Activated CD4-positive, CD25-positive, alpha-beta regulatory T cell treated with anti-CD3 and anti-CD28 coated beads, Interleukin-2, amount 50 U/mL, for 72 hours (primary cell): ENCODE results near the gene GEMIN4.
"Not testable (repeated sequence)": the region's sequence is repeated elsewhere in the genome, so short reads cannot be mapped to it uniquely, and the experiment has no call there.

Experiments
- DNase-seq: peaks from one replicate; pipeline ENCODE4 v3.0.0; 2021

GEMIN4 gene

DNA sequence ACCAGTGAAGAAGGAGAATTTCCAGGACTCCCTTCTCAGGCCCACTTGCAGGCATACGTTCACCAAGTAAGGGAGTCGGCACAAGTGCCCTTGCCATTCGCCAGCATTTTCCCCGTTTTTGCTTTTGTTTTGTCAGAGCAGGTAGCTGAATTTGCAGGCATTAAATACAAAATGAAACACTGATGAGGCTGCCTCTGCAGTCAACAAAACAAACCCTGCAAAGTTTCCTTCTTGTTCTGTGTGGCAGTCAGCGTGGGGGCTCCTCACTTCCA is 22.2 kb upstream of the GEMIN4 start:
- no peak for DNase-seq

DNA sequence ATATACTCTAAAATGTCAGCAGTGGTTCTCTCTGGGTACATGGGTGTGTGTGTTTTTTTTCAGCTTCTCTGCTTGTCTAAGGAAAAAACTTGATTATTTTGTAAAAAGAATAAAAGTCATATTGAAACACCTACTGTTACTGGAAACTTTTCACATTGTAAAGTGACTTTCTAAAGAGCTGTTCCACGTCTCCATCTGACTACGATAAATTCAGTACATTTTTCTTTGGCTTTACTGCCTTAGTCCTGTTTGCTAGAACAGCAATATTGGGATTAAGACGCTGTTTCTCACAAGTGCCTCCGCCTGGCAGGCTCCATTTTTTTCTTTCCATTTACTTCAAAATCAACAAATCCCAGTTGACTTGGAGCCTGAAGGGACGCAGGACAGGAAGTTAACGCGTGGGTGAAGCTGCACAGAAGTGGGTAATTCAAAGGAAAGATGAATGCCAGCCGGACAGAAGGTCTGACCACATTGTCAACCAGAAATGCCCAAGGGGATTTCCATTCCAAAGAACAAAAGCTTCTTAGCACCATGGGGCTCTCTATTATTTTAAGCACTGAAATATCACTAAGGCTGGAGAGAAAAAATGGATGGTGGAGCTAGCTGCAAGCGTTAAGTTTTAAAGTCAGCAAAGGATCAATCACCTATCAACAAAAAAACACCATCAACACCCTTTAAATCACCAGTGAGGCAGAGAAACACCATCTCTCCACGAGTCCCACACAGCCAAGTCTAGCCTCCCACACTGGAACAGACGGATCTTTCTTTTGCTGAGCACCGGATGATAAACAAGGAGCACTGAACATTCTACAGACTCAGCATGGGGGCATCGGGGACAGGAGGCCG is 21.6 kb upstream of the GEMIN4 start:
- DNase-seq = no peak

DNA sequence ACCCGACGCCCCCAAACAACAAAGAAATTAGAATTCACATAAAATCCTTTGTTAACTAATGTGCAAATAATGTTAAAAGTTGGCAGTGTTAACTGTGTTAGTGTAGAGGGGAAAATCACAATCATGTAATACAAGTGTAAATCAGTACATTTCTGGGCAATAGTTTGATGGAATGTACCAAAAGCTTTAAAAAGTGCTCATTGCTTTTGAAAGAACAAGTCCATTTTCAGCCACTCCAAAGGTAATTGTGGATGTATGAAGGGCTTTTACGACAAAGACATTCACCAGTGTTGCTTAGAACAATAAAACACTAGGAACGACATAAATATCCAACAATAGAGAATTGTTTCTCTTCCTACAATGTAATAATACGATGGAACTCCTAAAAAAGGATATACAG is 21.0 kb upstream of the GEMIN4 start:
- DNase-seq = no peak

DNA sequence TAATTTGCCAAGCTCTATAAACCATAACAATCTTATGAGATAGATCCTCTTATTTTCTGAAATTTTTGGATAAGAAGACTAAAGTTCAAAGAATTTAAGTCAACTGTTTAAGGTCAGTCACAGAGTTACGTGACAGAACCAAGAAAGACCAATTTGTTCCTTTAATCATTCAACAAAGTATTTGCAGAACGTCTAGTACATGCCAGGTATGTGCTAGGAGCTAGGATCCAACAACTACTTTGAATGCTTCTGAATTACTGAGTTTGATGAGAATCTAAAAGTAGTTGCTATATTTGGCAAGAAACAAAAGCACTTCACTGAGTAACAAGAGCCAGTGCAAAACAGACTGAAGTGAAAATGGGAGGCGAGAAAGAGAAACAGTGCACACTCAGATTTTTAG is 15.0 kb upstream of the GEMIN4 start:
- no peak for DNase-seq

DNA sequence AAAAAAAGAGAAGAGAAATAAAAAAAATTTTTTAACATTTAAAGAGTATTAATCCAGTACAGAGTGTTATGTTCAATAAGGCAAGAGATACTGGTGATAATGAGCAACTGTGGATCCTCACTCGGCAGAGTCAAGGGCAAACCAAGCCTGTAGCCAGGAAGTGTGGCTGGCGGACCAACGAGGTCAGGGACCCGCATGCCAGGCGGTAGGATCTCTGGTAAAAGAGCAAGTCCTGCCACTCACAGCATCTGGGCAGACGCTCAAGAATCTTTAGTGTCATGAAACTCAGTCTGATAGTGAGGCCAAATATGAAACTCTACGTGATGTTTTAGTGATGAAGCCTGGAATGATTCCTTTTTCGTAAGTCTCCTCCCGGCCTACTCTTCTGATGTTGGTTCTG is 8.3 kb upstream of the GEMIN4 start:
- no peak for DNase-seq

DNA sequence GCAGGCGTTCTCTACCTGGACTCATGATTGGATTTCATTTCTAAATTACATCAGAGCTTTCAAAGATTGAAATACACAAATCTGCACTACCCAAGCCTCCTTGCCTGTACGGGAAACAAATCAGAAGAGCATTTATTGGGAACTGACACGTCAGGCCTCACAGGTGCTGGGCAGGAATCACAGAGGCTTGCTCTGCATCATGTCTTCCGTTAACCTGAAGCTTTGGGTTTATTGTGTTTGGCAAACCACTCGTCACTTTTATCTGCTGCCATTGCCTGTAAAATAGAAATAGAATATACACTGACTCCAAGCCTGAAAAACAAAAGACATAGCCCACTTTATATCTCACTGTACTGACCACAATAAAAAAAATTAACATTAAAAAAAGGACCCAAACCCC is 7.9 kb upstream of the GEMIN4 start:
- no peak for DNase-seq

DNA sequence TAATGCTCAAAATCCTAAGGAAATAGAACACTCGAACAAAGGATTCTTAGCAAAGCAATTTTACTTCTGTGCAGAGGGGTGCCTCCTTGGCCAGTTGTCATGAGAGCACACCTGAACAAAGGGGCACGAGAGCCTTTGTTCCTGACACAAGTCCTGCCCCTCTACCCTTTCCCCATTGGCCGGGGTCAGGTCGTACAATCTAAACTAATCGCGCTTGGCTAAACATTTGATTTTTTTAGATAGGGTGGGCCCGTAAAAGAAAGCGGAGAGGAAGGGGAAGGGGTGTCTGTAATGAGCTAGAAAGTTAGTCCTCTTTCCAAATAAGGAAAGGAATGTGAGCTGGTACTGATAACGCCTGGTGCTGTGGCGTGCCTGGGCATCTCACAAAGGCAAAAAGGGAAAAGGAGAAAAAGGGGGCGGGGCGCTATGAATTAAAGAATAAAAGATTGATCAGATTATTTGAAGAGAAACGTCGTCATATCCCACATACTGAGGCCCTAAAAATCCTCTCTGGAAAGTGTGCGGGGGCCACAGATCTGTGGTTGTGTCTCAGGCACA is 4.0 kb upstream of the GEMIN4 start:
- DNase-seq = not testable (repeated sequence)

DNA sequence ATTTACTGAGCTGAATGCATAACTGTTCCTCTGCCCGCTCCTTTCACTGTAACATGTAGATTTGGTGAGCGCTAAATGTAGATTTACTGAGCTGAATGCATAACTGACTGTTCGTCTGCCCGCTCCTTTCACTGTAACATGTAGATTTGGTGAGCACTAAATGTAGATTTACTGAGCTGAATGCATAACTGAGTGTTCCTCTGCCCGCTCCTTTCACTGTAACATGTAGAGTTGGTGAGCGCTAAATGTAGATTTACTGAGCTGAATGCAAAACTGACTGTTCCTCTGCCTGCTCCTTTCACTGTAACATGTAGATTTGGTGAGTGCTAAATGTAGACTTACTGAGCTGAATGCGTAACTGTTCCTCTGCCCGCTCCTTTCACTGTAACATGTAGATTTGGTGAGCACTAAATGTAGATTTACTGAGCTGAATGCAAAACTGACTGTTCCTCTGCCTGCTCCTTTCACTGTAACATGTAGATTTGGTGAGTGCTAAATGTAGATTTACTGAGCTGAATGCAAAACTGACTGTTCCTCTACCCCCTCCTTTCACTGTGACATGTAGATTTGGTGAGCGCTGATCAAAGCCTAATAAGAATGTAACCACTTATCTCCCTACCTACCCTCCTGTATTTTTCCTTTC is 3.4 kb upstream of the GEMIN4 start:
- not testable (repeated sequence) for DNase-seq

DNA sequence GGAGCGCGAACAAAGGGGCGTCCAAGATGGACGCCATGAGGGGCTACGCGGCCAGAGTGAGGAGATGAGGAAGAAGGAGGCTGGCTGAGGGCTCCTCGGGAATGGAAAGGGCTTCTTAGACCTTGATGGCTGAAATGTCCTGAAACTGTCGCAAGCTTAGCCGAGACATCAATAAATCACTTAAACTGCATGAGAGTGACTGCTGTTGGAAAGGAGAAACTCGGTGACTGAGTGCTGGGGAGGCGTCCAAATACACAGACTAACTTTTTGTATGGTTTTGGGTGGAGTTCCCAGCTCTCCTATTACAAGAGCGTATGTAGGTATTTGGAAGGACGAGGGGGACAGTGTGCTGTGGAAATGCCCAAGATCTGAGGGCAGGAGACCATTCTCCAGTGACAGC is 1.4 kb upstream of the GEMIN4 start:
- no peak for DNase-seq

DNA sequence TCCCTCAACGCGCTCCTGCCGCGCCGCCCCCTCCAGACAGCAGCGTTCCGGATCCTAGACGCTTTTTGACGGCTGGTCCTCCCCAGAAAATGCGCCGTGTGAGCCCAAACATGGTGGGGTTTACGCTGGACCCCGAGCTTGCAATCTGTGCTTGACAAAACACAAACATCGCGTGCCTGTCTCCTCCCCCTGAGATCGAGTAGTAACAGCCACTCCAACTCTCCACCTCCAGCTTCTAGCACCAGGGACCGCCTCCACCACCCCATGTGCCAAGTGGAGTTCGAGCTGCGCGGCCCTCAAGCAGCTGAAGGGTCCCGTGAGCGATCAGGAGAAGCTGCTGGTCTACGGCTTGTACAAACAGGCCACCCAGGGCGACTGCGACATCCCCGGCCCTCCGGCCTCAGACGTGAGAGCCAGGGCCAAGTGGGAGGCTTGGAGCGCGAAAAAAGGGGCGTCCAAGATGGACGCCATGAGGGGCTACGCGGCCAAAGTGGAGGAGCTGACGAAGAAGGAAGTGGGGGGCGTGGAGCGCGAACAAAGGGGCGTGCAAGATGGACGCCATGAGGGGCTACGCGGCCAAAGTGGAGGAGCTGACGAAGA is 656 bp upstream of the GEMIN4 start:
- DNase-seq = no peak

DNA sequence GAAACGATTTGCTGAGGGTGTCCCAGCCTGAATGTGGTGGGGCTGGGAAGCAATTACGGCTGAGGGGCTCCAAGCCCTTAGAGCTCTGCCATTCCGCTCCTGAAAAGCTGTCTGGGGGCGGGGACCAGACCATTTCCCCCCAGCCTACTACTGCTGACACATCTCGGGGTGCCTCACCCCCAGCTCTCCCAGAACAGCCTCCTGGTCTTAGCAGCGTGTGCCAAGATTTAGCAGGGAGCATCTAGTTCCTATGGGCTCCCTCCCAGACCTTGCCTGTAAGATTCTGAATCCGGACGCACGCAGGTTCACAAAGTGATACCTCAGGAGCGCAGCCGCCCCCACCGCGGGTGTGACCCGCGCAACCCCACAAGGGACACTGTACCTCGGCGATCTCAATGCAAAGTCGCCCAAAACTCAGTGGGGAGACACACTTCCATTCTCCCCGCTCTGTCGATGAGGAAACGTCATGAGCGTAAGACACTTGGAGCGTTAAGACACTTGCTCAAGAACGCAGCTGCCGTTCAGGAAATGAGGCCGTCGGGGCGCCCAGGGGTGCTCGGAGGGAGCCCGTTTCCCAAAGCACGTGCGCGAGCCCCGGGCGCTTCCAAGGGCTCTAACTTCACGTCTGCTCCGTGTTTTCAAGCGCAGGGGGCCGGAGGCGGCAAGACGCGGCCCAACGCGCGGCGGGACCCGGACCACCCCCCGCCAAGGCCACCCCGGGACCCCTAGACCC is 629 bp downstream of the GEMIN4 start:
- DNase-seq = peak; percentile 54

DNA sequence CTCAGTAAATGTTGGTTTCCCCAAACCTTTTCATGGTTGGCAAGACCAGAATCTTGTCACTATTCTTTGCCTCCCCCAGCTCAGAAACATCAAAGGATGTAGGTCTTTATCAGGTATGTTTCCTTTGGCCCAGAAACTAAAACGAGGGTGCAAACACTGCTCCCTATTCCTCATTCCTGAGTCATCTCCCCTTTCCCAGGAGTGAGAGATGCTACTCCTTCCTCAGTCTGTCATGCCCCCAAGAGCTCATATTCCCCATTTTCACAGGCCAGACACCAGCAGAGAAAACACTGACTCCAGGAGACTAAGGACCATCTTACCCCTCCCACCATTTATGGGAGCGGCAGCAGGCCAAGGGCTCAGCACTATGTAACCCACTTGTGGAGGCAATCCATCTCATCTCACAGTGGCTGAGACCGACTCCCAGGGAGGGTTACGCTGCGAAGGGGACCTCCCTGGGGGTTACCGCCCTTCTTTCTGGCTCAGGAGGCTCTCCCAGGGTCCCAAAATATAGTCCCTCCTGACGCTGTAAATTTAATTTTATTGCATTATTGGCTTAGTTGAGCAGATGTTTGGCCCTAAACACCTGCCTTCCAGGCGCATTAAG is 1.5 kb downstream of the GEMIN4 start:
- no peak for DNase-seq

DNA sequence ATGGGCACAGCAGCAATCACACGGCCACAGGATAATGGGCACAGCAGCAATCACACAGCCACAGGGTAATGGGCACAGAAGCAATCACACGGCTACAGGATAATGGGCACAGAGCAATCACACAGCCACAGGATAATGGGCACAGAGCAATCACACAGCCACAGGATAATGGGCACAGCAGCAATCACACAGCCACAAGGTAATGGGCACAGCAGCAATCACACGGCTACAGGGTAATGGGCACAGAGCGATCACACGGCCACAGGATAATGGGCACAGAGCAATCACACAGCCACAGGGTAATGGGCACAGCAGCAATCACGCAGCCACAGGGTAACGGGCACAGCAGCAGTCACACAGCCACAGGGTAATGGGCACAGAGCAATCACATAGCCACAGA is 2.7 kb downstream of the GEMIN4 start:
- DNase-seq = not testable (repeated sequence)

DNA sequence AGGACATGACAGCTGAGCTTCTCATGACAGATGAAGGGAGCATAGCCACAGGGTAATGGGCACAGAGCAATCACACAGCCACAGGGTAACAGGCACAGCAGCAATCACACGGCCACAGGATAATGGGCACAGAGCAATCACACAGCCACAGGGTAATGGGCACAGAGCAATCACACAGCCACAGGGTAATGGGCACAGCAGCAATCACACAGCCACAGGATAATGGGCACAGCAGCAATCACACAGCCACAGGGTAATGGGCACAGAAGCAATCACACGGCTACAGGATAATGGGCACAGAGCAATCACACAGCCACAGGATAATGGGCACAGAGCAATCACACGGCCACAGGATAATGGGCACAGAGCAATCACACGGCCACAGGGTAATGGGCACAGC is 3.5 kb downstream of the GEMIN4 start:
- not testable (repeated sequence) for DNase-seq

DNA sequence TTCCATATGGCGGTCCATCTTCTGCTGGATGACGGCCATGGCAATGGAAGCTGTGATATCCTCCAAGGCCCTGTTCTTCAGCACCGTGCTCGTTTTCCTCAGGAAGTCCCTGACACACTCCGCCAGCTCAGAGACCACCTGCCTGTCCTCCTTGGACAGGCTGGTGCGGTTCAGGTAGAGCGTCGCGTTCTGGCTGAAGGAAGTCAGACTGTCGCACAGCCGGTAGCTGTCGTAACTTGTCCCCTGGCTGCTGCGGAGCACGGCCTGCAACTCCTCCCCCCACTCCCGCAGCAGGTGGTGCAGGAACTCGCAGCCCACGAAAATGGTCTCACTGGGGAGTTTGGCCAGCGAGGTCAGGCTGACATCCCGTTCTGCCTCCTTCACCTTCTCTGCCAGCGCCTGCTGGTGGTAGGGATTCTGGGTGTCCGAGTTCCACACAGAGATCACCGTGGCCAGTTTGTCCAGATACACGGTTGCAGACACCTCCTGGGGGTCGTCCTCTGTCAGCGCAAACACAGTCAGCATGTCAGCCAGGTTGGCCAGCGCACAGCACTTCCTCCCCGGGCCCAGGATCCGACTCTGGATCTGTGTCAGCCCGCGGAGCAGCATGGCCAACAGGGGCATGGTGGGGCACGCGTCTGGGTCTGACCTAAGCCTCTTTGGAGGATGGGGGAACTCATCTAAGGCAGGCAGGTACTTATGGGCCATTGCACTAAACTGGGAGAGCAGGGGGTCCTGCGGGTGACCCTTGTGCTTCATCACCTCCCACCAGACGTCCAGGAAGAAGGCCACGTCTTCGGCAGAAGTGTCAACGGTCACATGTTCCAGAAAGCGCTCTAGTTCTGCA is 5.1 kb downstream of the GEMIN4 start:
- DNase-seq = no peak

DNA sequence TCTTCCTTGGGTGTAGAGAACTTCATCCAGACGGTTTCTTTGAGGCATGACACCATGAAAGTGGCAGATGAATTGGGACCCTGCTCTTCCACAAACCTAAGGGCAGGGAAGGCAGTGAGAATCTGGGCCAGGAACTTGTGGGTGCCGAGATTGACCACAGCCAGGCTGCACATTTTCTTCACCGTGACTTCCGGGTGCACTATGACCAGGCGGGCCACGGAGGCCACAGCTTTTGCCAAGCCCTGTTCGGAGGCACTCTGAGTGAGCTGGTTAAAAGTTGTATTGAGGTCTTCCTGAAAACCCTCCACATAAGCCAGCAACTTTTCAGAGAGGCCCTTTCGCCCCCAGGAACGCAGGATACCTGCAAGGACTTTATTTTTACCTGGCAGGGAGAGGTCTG is 5.9 kb downstream of the GEMIN4 start:
- DNase-seq = no peak

DNA sequence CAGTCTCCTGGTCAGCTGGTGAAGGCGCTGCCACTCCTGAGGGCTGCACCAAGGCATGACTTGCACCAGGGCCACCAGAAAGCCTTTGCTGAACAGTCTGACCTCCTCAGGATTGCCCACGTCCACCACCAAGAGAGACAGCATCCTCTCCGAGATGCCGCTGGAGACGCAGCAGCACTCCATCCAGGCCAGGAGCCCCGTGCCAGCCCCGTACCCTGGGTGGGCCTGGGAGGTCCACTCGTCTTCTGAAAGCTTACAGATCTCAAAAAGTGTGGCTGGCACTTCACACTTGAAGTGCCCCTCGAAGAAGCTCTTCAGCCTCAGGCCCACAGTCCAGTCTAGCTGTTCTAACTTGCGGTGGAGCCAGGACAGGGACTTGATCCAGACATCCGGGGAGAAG is 6.7 kb downstream of the GEMIN4 start:
- no peak for DNase-seq

DNA sequence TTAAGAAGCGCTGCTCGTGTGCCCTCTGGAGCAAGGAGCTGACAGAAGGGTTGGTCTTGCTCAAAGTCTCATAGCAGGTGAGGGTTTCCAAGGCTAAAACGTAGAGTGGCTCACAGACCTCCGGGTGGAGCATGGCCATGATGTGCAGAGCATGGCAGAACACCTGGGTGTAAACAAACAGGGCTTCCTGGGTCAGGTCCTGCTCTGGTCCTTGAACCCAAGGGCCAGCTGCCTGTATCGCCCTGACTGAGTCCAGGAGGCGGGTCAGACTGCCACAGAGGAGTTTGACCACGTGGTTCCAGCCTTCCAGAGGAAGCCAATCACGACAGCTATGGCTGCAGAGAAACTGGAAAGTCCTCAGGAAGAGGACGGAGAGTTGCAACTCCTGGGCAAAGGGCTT is 7.1 kb downstream of the GEMIN4 start:
- no peak for DNase-seq

DNA sequence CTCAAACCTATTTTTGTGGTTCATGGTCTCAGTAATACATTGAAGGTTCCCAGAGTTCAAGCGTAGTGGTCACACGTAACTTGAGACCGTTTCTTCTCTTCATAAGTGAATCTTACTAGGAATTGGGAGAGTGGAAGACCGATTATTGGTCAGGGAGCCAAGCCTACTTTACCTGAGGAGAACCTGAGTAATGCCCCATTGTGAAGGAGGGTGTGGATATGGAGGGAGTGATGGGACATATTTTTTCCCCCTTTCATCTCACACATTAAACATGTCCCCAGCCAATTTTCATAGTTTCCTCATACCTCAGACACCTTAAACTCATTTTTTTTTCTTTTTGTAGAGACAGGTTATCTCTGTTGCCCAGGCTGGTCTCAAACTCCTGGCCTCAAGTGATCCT is 8.9 kb downstream of the GEMIN4 start:
- no peak for DNase-seq

DNA sequence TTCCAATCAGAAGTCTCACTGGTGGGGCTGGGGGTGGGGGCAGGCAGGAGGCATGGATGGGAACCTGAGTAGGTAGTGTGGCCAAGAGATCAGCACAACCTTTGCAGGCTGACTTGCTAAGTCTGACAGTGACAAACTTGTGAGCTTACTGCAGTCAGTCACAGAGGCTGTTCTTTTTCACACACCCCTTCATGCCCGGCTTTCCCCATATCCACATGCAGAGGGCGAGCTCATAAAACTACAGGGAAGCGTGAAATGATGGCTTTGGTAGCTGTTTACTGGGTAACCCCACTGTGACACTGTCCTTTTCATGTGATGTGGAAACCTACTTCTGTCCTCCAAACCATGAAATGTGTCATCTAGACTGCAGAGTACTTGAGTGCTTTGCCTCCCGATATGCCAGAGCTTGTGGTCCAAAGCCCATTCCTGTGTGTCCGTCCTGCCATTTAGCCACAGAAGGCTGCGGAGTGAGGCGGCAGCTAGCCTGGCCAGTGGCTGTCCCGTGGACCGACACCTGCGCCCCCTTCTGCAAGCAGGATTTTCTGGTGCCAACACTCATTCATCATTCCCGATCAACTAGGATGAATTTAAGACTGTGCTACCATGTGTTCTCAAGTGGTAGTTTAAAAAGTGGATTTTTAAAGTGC is 9.8 kb downstream of the GEMIN4 start:
- no peak for DNase-seq

DNA sequence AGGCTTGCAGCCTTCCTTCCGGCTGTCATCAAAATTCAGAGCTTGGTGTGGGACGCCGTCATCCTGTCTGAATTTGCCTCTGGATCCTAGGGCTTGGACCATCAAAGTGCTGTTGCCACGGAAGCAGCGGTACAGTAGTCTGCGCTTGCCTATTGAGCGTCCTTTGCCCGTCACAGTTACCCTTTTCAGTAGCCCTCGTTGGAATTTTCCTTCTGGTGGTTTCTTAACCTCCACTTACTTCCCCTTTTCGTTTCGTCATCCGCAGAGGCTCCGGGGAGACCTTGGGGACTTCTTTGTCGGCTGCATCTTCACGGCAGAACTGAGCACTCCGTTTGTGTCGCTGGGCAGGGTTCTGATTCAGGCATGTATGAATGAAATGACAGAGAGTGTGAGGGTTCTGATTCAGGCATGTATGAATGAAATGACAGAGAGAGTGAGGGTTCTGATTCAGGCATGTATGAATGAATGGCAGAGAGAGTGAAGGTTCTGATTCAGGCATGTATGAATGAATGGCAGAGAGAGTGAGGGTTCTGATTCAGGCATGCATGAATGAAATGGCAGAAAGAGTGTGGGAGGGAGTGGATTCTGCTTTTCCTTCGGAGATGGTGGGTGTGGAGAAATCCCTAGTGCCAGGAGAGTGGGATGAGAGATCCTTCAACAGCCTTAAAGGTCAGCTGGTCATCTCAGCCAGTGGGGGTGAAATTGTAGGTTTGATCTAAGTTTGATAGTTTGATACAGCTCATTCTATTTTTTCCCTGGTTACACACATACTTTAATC is 11.6 kb downstream of the GEMIN4 start:
- no peak for DNase-seq
